Hepatocyte (in vitro differentiated cells): ENCODE data around the gene INHBE.

Experiments used
- EZH2 ChIP-seq: fragments of 200-600 bp; sonication (generic); IDR thresholded peaks from 2 replicates; pipeline ENCODE4 v1.6.1; 2016; ENCODE audit warnings: antibody characterized with exemption, mild to moderate bottlenecking, borderline replicate concordance
- TF ChIP-seq, protein P1 (sequence below): fragments of 200-600 bp; sonication (generic); IDR thresholded peaks from 2 replicates; pipeline ENCODE4 v1.5.1; 2016; ENCODE audit warnings: antibody characterized with exemption, mild to moderate bottlenecking; ENCODE audit not compliant: poor library complexity

DNA sequence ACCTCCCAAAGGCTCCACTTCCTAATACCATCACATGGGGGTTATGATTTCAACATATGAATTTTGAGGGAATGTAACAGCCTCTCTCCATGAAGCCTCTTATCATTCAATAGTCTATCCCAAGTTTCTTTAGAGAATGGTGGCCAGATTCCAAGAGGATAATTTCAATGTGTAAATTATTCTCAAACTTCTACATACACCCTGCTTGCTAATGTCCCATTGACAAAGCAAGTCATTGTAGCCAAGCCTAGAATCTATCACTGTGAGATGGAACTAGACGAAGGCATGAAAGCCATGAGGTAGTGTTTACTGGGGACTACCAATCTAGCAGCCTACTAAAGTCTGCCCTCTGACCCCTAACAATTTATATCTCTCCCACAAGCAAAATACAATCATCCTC is 16.7 kb upstream of the INHBE start:
- TF ChIP-seq, protein P1, sequence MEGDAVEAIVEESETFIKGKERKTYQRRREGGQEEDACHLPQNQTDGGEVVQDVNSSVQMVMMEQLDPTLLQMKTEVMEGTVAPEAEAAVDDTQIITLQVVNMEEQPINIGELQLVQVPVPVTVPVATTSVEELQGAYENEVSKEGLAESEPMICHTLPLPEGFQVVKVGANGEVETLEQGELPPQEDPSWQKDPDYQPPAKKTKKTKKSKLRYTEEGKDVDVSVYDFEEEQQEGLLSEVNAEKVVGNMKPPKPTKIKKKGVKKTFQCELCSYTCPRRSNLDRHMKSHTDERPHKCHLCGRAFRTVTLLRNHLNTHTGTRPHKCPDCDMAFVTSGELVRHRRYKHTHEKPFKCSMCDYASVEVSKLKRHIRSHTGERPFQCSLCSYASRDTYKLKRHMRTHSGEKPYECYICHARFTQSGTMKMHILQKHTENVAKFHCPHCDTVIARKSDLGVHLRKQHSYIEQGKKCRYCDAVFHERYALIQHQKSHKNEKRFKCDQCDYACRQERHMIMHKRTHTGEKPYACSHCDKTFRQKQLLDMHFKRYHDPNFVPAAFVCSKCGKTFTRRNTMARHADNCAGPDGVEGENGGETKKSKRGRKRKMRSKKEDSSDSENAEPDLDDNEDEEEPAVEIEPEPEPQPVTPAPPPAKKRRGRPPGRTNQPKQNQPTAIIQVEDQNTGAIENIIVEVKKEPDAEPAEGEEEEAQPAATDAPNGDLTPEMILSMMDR: no peak
- no peak for TF ChIP-seq EZH2
